ENCODE data around the gene RNF141. TPM values are rescaled to one million over a fixed set of nuclear protein-coding genes. Genes with fewer than 3 reads are reported as not detected.

The RNF141 gene
- total RNA-seq, 6 donors from 2014 or later = 13.2 to 74.6 (median 43.1) TPM

- Histone ChIP-seq H3K27me3 (no peaks in the 10 kb centered on the region), H3K4me3 (no peak overlapping the region), H3K36me3 (peaks cover 3 to 67% (median 7%) of the 10 kb centered on the region in 4 donors), H3K27ac (peak overlapping the region in 2 of 4 donors; percentile 60), H3K4me1 (peaks cover 5 to 19% (median 11%) of the 10 kb centered on the region in 4 donors), H3K9me3 (no peaks in the 10 kb centered on the region)
- 48 to 68% methylated on average over 1 of the region's 1 CpG for WGBS, 2 donors
- DNase-seq (no peak), ATAC-seq (ENCODE audit: low FRiP score in 2 of 2) (no peak)
- no peak for TF ChIP-seq CTCF (IDR thresholded peaks at IDR 0.05)
- peak in 1 of 4 donors; percentile 34 for TF ChIP-seq EP300 (IDR thresholded peaks at IDR 0.05)
- TF ChIP-seq POLR2A (IDR thresholded peaks at IDR 0.05) = no peak
Measured at GRCh38 chr11:10524471-10524870, 16.5 kb downstream of the RNF141 start.

- H3K36me3 ChIP-seq = peaks cover 3 to 65% (median 6%) of the 10 kb centered on the region in 4 donors
- 51 to 77% methylated on average over 2 of the region's 2 CpGs for WGBS, 2 donors
Measured at GRCh38 chr11:10522921-10523320, 18.1 kb downstream of the RNF141 start.

GRCh38 chr11:10522276-10522675 lies 18.7 kb downstream of the RNF141 start:
- TF ChIP-seq CTCF (IDR thresholded peaks at IDR 0.05) = no peak
- no peak for TF ChIP-seq POLR2AphosphoS5 (IDR thresholded peaks at IDR 0.05)
- TF ChIP-seq EP300 (IDR thresholded peaks at IDR 0.05) = no peak
- no peak for TF ChIP-seq POLR2A (IDR thresholded peaks at IDR 0.05)
- no peaks in the 10 kb centered on the region for H3K9me3 ChIP-seq
- H3K27me3 ChIP-seq = no peaks in the 10 kb centered on the region
- DNase-seq (no peak), ATAC-seq (ENCODE audit: low FRiP score in 2 of 2) (no peak)
- 55 to 72% methylated on average over 1 of the region's 1 CpG for WGBS, 2 donors
- H3K4me3 ChIP-seq = no peak overlapping the region
- H3K36me3 ChIP-seq = peaks cover under 1 to 61% (median 6%) of the 10 kb centered on the region in 4 donors
- H3K27ac ChIP-seq = peak overlapping the region in 3 of 4 donors; percentile 20 to 76 (median 36)
- peaks cover 5 to 19% (median 11%) of the 10 kb centered on the region in 4 donors for H3K4me1 ChIP-seq

More at GRCh38 chr11:10522921-10523320, 18.1 kb downstream of the RNF141 start:
- H3K27ac ChIP-seq = peak overlapping the region in 2 of 4 donors; percentile 7 to 50
- H3K4me3 ChIP-seq = no peak overlapping the region
- no peaks in the 10 kb centered on the region for H3K9me3 ChIP-seq
- TF ChIP-seq EP300 (IDR thresholded peaks at IDR 0.05) (no peak), POLR2AphosphoS5 (IDR thresholded peaks at IDR 0.05) (no peak), CTCF (IDR thresholded peaks at IDR 0.05) (no peak), POLR2A (IDR thresholded peaks at IDR 0.05) (no peak)
- peaks cover 5 to 19% (median 11%) of the 10 kb centered on the region in 4 donors for H3K4me1 ChIP-seq
- H3K27me3 ChIP-seq = no peaks in the 10 kb centered on the region
- ATAC-seq (ENCODE audit: low FRiP score in 2 of 2) = no peak
- no peak for DNase-seq

- ATAC-seq (ENCODE audit: low FRiP score in 2 of 2) = no peak
- WGBS, 2 donors = 93% methylated on average over 2 of the region's 2 CpGs
Measured at GRCh38 chr11:10520562-10520961, 20.4 kb downstream of the RNF141 start.

More at GRCh38 chr11:10520562-10520961, 20.4 kb downstream of the RNF141 start:
- Histone ChIP-seq H3K27ac (no peak overlapping the region), H3K36me3 (peaks cover 0 to 57% (median 6%) of the 10 kb centered on the region in 4 donors), H3K4me1 (peaks cover 5 to 19% (median 11%) of the 10 kb centered on the region in 4 donors), H3K4me3 (no peak overlapping the region), H3K9me3 (no peaks in the 10 kb centered on the region), H3K27me3 (no peaks in the 10 kb centered on the region)
- TF ChIP-seq POLR2AphosphoS5 (IDR thresholded peaks at IDR 0.05) (no peak), CTCF (IDR thresholded peaks at IDR 0.05) (no peak), POLR2A (IDR thresholded peaks at IDR 0.05) (no peak), EP300 (IDR thresholded peaks at IDR 0.05) (no peak)
- DNase-seq = no peak

Data from upper lobe of left lung (tissue), 6 donors.